Kidney (tissue), 14 donors: ENCODE data around the gene CNFN. TPM values are rescaled to one million over a fixed set of nuclear protein-coding genes. Genes with fewer than 3 reads are reported as not detected.

ENCODE experiments used
- DNase-seq, 5 donors: peaks; one replicate each; pipeline ENCODE4 v3.0.0-alpha.2; 2013 to 2020
- FAIRE-seq: peaks from 2 replicates; lab custom pipeline; 2012; peaks lifted over from hg19 to GRCh38; lab: Jason Lieb, UNC
- H3K27ac ChIP-seq, 2 donors: one replicate each; pipeline ENCODE4 v1.7.0; 2013; ENCODE audit warnings: low read depth in 2 of 2, low read length in 2 of 2, inconsistent platforms in 1 of 2
- H3K27me3 ChIP-seq: one replicate; pipeline ENCODE4 v1.7.1; 2013; ENCODE audit warnings: low read length, inconsistent platforms; ENCODE audit not compliant: control insufficient read depth, insufficient read depth
- H3K36me3 ChIP-seq, 3 donors: one replicate each; pipeline versions ENCODE4 v1.7.0 to v1.7.1; 2013; ENCODE audit warnings: low read length in 3 of 3, control low read depth in 1 of 3, inconsistent platforms in 1 of 3; ENCODE audit not compliant: insufficient read depth in 3 of 3, control insufficient read depth in 2 of 3
- H3K4me1 ChIP-seq, 3 donors: one replicate each; pipeline versions ENCODE4 v1.7.0 to v1.7.1; 2013; ENCODE audit warnings: low read length in 3 of 3, inconsistent platforms in 1 of 3, low read depth in 1 of 3; ENCODE audit not compliant: control insufficient read depth in 2 of 3, insufficient read depth in 2 of 3
- H3K4me3 ChIP-seq, 3 donors: one replicate each; pipeline versions ENCODE4 v1.7.0 to v1.8.1; 2013; ENCODE audit warnings: low read length in 3 of 3, control low read depth in 1 of 3, inconsistent platforms in 1 of 3
- H3K9ac ChIP-seq, 3 donors: one replicate each; pipeline versions ENCODE4 v1.7.0 to v1.7.1; 2013; ENCODE audit warnings: low read length in 3 of 3, control low read depth in 1 of 3, inconsistent platforms in 1 of 3
- H3K9me3 ChIP-seq, 3 donors: one replicate each; pipeline versions ENCODE4 v1.7.0 to v1.7.1; 2013; ENCODE audit warnings: low read length in 3 of 3, control low read depth in 1 of 3, inconsistent platforms in 1 of 3; ENCODE audit not compliant: control insufficient read depth in 2 of 3, insufficient read depth in 1 of 3
- intact Hi-C: fragments of 100-400 bp; cut with DNase I; formaldehyde crosslinking; loops from one replicate; pipeline ENCODE4 v1.11.1; 2022
- polyA plus RNA-seq: library from polyadenylated mRNA; stranded (reverse); fragments of 350-450 nt; fragmentation: Illumina TruSeq; extraction: RNeasy Lipid Tissue Mini Kit (QIAGEN cat#74804); gene quantifications from one replicate; pipeline ENCODE4 v1.2.3, GENCODE V29; 2014; ENCODE audit warnings: low read depth, low replicate concordance; ENCODE audit not compliant: insufficient read depth
- total RNA-seq: library from RNA; stranded (reverse); fragmentation: NEBNext Ultra II Directional; extraction: Animal tissue kit (Norgen Biotek cat#: 25700); gene quantifications from one replicate; pipeline ENCODE4 v1.2.1, GENCODE V29; 2021
- TF ChIP-seq, protein P1 (sequence below): IDR thresholded peaks from 3 replicates; pipeline ENCODE4 v1.5.1; 2012; ENCODE audit warnings: mild to moderate bottlenecking, moderate library complexity, borderline replicate concordance; ENCODE audit not compliant: insufficient read depth; ENCODE audit errors: extremely low read depth
- donor health status: control.
- donor health status: control.
- donor health status: control.
- donor health status: control.
- donor health status: control.
- donor health status: DM: yes; HTN: yes; CAD: no.
- donor health status: Normal renal cell carcinoma (clear cell type).

CNFN gene
- total and polyA plus RNA-seq, 2 donors from 2014 or later: 2.2 to 4.9 TPM

DNA sequence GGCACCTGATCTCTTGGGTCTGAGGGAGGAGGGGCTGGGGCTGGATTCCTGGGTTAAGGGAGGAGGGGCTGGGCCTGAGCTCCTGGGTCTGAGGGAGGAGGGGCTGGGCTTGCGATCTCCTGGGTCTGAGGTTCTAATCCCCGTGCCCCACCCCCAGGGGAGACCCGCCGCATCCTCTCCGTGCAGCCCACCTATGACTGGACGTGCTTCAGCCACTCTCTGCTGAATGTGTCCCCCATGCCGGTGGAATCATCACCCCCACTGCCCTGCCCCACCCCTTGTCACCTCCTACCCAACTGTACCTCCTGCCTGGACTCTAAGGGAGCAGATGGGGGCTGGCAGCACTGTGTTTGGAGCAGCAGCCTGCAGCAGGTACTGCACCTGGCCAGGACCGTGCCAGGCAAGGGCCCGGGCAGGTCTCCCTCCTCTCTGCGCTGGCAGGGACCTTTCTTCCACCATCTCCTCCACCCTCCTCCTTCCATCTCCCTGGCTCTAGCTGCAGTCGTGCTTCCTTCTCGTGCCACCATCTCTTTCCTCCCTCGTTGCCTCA is 27.1 kb downstream of the CNFN start:
- Histone ChIP-seq H3K9me3 (peaks cover 0 to 11% (median 0%) of the 10 kb centered on the region in 3 donors), H3K4me3 (no peak overlapping the region), H3K36me3 (peaks cover 5 to 11% (median 7%) of the 10 kb centered on the region in 3 donors), H3K9ac (no peak overlapping the region), H3K27ac (no peak overlapping the region), H3K4me1 (no peaks in the 10 kb centered on the region), H3K27me3 (no peaks in the 10 kb centered on the region)
- DNase-seq (no peak), FAIRE-seq (no peak)
- TF ChIP-seq, protein P1, sequence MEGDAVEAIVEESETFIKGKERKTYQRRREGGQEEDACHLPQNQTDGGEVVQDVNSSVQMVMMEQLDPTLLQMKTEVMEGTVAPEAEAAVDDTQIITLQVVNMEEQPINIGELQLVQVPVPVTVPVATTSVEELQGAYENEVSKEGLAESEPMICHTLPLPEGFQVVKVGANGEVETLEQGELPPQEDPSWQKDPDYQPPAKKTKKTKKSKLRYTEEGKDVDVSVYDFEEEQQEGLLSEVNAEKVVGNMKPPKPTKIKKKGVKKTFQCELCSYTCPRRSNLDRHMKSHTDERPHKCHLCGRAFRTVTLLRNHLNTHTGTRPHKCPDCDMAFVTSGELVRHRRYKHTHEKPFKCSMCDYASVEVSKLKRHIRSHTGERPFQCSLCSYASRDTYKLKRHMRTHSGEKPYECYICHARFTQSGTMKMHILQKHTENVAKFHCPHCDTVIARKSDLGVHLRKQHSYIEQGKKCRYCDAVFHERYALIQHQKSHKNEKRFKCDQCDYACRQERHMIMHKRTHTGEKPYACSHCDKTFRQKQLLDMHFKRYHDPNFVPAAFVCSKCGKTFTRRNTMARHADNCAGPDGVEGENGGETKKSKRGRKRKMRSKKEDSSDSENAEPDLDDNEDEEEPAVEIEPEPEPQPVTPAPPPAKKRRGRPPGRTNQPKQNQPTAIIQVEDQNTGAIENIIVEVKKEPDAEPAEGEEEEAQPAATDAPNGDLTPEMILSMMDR: no peak
- intact Hi-C loops: no loop called here

DNA sequence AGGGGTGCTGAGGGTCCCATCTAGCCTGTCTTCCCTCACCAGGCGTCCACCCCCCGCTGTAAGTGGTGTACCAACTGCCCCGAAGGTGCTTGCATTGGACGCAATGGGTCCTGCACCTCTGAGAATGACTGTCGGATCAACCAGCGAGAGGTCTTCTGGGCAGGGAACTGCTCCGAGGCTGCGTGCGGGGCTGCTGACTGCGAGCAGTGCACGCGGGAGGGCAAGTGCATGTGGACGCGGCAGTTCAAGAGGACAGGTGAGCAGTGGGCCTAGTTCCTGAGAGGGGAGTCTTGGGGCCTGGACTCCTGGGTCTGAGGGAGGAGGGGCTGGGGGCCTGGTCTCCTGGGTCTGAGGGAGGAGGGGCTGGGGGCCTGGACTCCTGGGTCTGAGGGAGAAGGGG is 27.8 kb downstream of the CNFN start:
- H3K27ac ChIP-seq: no peak overlapping the region
- no peaks in the 10 kb centered on the region for H3K4me1 ChIP-seq
- H3K27me3 ChIP-seq: no peaks in the 10 kb centered on the region
- intact Hi-C loops: no loop called here
- H3K9ac ChIP-seq: no peak overlapping the region
- no peak overlapping the region for H3K4me3 ChIP-seq
- peaks cover 5 to 11% (median 7%) of the 10 kb centered on the region in 3 donors for H3K36me3 ChIP-seq
- FAIRE-seq: no peak
- TF ChIP-seq, protein P1: no peak
- peaks cover 0 to 11% (median 0%) of the 10 kb centered on the region in 3 donors for H3K9me3 ChIP-seq
- no peak for DNase-seq

DNA sequence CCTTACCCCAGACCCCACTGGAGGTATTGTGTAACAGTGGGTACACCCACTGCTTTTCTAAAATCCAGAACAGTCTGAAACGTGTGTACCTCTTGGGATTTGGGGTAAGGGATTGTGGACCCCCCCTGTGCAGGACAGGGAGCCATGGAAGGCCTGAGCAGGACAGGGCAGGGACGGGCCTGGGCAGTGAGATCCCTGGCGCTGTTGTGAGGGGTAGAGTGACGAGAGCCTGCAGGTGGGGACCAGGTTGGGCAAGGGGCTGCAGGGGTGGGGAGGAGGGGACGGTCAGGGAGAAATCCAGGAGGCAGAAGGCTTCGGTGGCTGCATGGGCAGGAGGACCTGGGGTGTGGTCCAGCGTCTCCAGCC is 28.6 kb downstream of the CNFN start:
- no peak overlapping the region for H3K4me3 ChIP-seq
- H3K9me3 ChIP-seq: peaks cover 0 to 11% (median 0%) of the 10 kb centered on the region in 3 donors
- TF ChIP-seq, protein P1: no peak
- H3K36me3 ChIP-seq: peaks cover 5 to 18% (median 7%) of the 10 kb centered on the region in 3 donors
- no peak for DNase-seq
- H3K27ac ChIP-seq: no peak overlapping the region
- no peak overlapping the region for H3K9ac ChIP-seq
- no peaks in the 10 kb centered on the region for H3K27me3 ChIP-seq
- no peaks in the 10 kb centered on the region for H3K4me1 ChIP-seq
- intact Hi-C loops: no loop called here
- no peak for FAIRE-seq
